Measurements from ENCODE around the gene UNK.

DNA sequence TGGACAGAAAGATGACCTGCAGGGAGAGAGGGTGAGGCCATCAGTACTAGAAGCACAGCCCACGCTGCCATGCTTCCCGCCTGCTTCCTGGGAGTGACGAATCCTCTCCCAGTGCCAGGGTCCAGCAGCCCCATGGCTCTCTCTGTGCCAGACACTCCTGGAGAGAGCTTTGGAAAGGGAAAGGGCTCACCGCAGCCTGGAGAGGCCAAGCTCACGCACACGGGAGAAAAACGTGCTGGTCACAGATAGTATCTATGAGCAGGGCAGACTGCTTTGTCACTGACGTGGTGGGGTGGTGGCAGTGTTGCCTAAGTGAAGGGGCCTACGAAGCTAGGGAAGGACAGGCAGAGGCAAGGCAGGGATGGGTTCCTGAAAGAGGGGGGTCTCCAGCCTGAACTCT lies 65.1 kb downstream of the UNK start:
- TF ChIP-seq EZH2 (IDR thresholded peaks at IDR 0.05; ENCODE audit: borderline replicate concordance) (no peak), CTCF (IDR thresholded peaks at IDR 0.05; ENCODE audit: poor library complexity) (no peak)
